HepG2 (cell line): ENCODE measurements around the gene CCDC66. TPM values are rescaled to one million over a fixed set of nuclear protein-coding genes. Genes with fewer than 3 reads are reported as not detected.
A peak's percentile ranks its signal among the peaks of the same experiment; 100 is the strongest.

Experiments used
- DNMT1 ChIP-seq: sonication (generic); formaldehyde crosslinking; IDR thresholded peaks from 2 replicates; pipeline ENCODE4 v1.5.1; 2020; ENCODE audit warnings: mild to moderate bottlenecking, missing genetic modification reagents
- HNRNPUL1 ChIP-seq: fragments of 200-400 bp; formaldehyde crosslinking; IDR thresholded peaks from 2 replicates; pipeline ENCODE4 v1.6.1; 2017; ENCODE audit warnings: low read depth, mild to moderate bottlenecking, low read length, moderate library complexity
- MTA1 ChIP-seq: sonication (generic); formaldehyde crosslinking; IDR thresholded peaks from 2 replicates; pipeline ENCODE4 v1.4.0; 2020; ENCODE audit warnings: missing genetic modification reagents, mild to moderate bottlenecking, borderline replicate concordance
- MTF1 ChIP-seq: sonication (generic); formaldehyde crosslinking; IDR thresholded peaks from 2 replicates; pipeline ENCODE4 v1.5.0; 2020; ENCODE audit warnings: missing genetic modification reagents
- RELA ChIP-seq: sonication (generic); formaldehyde crosslinking; IDR thresholded peaks from 2 replicates; pipeline ENCODE4 v1.4.0; 2020; ENCODE audit warnings: missing genetic modification reagents
- RNF2 ChIP-seq: fragments of 450-650 bp; conservative IDR thresholded peaks from 2 replicates; pipeline ENCODE4 v1.6.1; 2016; ENCODE audit warnings: low read depth
- ZC3H4 ChIP-seq: sonication (generic); formaldehyde crosslinking; IDR thresholded peaks from 2 replicates; pipeline ENCODE4 v1.4.0; 2020; ENCODE audit warnings: missing genetic modification reagents, borderline replicate concordance
- ZNF136 ChIP-seq: sonication (generic); formaldehyde crosslinking; IDR thresholded peaks from 2 replicates; pipeline ENCODE4 v1.8.1; 2022; ENCODE audit warnings: low read depth, mild to moderate bottlenecking, moderate library complexity, missing genetic modification reagents
- ZNF263 ChIP-seq: sonication (generic); formaldehyde crosslinking; IDR thresholded peaks from 2 replicates; pipeline ENCODE4 v1.4.0; 2020; ENCODE audit warnings: missing genetic modification reagents
- ZNF274 ChIP-seq: sonication (generic); formaldehyde crosslinking; IDR thresholded peaks from 2 replicates; pipeline ENCODE4 v1.5.1; 2020; ENCODE audit warnings: mild to moderate bottlenecking, missing genetic modification reagents
- ZNF441 ChIP-seq: sonication (generic); formaldehyde crosslinking; IDR thresholded peaks from 2 replicates; pipeline ENCODE4 v1.7.0; 2021; ENCODE audit warnings: missing genetic modification reagents, borderline replicate concordance
- ZNF563 ChIP-seq: sonication (generic); formaldehyde crosslinking; IDR thresholded peaks from 2 replicates; pipeline ENCODE4 v1.8.0; 2022; ENCODE audit warnings: mild to moderate bottlenecking, moderate library complexity, missing genetic modification reagents
- ZNF749 ChIP-seq: sonication (generic); formaldehyde crosslinking; IDR thresholded peaks from 2 replicates; pipeline ENCODE4 v1.8.0; 2022; ENCODE audit warnings: mild to moderate bottlenecking, missing genetic modification reagents, moderate library complexity, borderline replicate concordance
- polyA plus RNA-seq, 8 experiments: library from polyadenylated mRNA; depleted of rRNA in 3 of 8; stranded (reverse) in 7 of 8; unstranded in 1 of 8; fragments of >200 nt; fragmentation: Illumina TruSeq in 4 of 8; extraction: Trizol in 4 of 8; gene quantifications; 2 replicates each; pipeline versions ENCODE4 v1.2.1 to v1.2.3, GENCODE V29; 2011 to 2016; ENCODE audit warnings: low read depth in 4 of 8, missing spikeins in 1 of 8, mixed read lengths in 1 of 8; ENCODE audit not compliant: insufficient read depth in 1 of 8
- total RNA-seq, 5 experiments: library from RNA; depleted of rRNA; stranded (reverse); fragments of >200 nt; fragmentation: Illumina TruSeq; extraction: Trizol; gene quantifications; 2 replicates each; pipeline ENCODE4 v1.2.3, GENCODE V29; 2016; ENCODE audit warnings: low read depth in 1 of 5
- TF ChIP-seq, protein P1 (sequence below): sonication (generic); formaldehyde crosslinking; IDR thresholded peaks from 2 replicates; pipeline ENCODE4 v1.5.0; 2020; ENCODE audit warnings: mild to moderate bottlenecking, missing genetic modification reagents, borderline replicate concordance
- TF ChIP-seq, protein P2 (sequence below): sonication (generic); formaldehyde crosslinking; IDR thresholded peaks from 2 replicates; pipeline ENCODE4 v1.4.0; 2020; ENCODE audit warnings: low read depth, missing genetic modification reagents
- TF ChIP-seq, protein P3 (sequence below): sonication (generic); formaldehyde crosslinking; IDR thresholded peaks from 2 replicates; pipeline ENCODE4 v1.8.1; 2023; ENCODE audit warnings: mild to moderate bottlenecking, moderate library complexity, missing genetic modification reagents
- TF ChIP-seq, protein P4 (sequence below): sonication (generic); formaldehyde crosslinking; conservative IDR thresholded peaks from 2 replicates; pipeline ENCODE4 v1.8.0; 2022; ENCODE audit warnings: mild to moderate bottlenecking, moderate library complexity, missing genetic modification reagents

The CCDC66 gene
- total and polyA plus RNA-seq, 2 of the 13 experiments (the other 11 are each of a cell fraction or from before 2014, with no cell fraction given), result 8.4 to 19.9 TPM

DNA sequence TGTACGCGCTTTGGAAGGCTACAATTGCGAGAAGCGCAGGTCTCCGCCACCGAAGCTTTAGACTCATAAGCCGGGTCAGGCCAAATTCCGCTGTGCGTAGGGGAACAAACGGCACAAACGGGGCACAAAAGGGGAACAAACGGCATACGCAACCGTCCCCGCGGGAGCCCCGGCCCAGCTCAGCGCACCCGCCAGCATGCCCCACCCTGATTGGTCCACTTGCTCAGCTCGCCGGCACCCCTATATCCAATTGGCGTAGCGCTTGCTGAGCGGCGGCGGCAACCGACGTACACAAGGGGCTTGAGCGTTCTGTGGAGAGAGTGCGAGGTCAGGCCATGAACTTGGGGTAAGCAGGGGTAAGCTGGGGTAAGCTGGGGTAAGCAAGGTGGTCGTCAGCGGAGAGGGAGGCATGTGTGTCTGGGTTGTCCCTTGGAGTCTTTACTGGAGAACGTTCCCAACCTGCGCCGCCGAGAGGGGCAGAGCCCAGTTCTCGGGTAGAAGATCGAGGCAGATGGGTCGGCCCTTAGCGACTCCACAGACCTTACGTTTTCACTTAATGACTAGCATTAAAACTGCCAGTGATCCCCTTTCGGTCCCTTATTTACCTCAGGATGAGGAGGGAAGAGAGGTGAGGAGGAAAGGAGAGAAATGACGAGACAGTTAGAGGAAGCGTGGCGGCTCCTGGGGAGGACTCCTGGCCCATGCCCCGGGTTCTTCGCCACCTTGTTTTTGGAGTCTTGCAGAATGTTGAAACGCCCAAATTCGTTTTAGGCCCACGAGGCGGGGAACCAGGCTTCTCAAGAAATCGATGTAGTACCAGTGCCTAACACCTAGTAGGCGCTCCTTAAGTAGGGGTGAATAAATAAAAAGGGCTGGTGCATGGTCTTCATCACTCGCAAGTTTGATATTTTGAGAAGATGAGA is at the start of gene CCDC66 (continued):
- no peak for TF ChIP-seq ZC3H4 (CRISPR knock-in tag)
- TF ChIP-seq HNRNPUL1, result no peak
- TF ChIP-seq, protein P1, sequence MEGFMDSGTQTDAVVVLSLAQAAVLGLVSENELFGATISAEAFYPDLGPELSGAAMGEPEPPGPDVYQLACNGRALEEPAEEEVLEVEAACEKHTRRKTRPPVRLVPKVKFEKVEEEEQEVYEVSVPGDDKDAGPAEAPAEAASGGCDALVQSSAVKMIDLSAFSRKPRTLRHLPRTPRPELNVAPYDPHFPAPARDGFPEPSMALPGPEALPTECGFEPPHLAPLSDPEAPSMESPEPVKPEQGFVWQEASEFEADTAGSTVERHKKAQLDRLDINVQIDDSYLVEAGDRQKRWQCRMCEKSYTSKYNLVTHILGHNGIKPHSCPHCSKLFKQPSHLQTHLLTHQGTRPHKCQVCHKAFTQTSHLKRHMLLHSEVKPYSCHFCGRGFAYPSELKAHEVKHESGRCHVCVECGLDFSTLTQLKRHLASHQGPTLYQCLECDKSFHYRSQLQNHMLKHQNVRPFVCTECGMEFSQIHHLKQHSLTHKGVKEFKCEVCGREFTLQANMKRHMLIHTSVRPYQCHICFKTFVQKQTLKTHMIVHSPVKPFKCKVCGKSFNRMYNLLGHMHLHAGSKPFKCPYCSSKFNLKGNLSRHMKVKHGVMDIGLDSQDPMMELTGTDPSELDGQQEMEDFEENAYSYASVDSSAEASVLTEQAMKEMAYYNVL (CRISPR knock-in tag), result 0 out of 2 replicates have a peak, but pooled peaks have one; percentile 35
- TF ChIP-seq ZNF136, result no peak
- TF ChIP-seq MTF1 (CRISPR knock-in tag), result no peak
- no peak; the same call in 1 of the 2 replicates for TF ChIP-seq ZNF263 (CRISPR knock-in tag)
- TF ChIP-seq, protein P2, sequence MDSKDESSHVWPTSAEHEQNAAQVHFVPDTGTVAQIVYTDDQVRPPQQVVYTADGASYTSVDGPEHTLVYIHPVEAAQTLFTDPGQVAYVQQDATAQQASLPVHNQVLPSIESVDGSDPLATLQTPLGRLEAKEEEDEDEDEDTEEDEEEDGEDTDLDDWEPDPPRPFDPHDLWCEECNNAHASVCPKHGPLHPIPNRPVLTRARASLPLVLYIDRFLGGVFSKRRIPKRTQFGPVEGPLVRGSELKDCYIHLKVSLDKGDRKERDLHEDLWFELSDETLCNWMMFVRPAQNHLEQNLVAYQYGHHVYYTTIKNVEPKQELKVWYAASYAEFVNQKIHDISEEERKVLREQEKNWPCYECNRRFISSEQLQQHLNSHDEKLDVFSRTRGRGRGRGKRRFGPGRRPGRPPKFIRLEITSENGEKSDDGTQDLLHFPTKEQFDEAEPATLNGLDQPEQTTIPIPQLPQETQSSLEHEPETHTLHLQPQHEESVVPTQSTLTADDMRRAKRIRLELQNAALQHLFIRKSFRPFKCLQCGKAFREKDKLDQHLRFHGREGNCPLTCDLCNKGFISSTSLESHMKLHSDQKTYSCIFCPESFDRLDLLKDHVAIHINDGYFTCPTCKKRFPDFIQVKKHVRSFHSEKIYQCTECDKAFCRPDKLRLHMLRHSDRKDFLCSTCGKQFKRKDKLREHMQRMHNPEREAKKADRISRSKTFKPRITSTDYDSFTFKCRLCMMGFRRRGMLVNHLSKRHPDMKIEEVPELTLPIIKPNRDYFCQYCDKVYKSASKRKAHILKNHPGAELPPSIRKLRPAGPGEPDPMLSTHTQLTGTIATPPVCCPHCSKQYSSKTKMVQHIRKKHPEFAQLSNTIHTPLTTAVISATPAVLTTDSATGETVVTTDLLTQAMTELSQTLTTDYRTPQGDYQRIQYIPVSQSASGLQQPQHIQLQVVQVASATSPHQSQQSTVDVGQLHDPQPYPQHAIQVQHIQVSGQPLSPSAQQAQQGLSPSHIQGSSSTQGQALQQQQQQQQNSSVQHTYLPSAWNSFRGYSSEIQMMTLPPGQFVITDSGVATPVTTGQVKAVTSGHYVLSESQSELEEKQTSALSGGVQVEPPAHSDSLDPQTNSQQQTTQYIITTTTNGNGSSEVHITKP (CRISPR knock-in tag), result no peak
- peak; percentile 78; the same call in 1 of the 2 replicates for TF ChIP-seq ZNF749 (CRISPR knock-in tag)
- TF ChIP-seq, protein P3, sequence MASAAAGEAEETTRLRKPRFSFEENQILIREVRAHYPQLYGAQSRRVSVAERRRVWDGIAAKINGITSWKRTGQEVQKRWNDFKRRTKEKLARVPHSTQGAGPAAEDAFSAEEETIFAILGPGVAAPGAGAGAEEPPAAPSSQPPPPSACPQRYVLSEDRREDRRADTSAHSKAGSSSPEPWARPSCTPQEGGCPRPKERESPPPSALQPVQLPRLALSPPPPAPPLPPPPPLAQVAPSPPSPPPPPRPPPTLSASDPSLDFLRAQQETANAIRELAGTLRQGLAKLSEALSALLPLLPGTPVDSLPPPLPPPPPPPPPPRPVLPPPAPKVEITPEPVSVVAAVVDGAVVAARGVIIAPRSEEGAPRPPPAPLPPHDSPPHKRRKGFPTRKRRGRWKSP (CRISPR knock-in tag), result peak; percentile 73
- no peak for TF ChIP-seq ZNF441 (CRISPR knock-in tag)
- TF ChIP-seq RELA (CRISPR knock-in tag), result no peak
- TF ChIP-seq ZNF563 (CRISPR knock-in tag), result no peak; the same call in 1 of the 2 replicates
- TF ChIP-seq ZNF274 (CRISPR knock-in tag), result peak; percentile 88; the same call in 1 of the 2 replicates
- peak; percentile 84 for TF ChIP-seq RNF2
- TF ChIP-seq DNMT1 (CRISPR knock-in tag), result 0 out of 2 replicates have a peak, but pooled peaks have one; percentile 58
- peak; percentile 83; the same call in 1 of the 2 replicates for TF ChIP-seq MTA1
- TF ChIP-seq, protein P4, sequence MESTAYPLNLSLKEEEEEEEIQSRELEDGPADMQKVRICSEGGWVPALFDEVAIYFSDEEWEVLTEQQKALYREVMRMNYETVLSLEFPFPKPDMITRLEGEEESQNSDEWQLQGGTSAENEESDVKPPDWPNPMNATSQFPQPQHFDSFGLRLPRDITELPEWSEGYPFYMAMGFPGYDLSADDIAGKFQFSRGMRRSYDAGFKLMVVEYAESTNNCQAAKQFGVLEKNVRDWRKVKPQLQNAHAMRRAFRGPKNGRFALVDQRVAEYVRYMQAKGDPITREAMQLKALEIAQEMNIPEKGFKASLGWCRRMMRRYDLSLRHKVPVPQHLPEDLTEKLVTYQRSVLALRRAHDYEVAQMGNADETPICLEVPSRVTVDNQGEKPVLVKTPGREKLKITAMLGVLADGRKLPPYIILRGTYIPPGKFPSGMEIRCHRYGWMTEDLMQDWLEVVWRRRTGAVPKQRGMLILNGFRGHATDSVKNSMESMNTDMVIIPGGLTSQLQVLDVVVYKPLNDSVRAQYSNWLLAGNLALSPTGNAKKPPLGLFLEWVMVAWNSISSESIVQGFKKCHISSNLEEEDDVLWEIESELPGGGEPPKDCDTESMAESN (CRISPR knock-in tag), result peak; percentile 81
